CD4-positive, alpha-beta T cell (primary cell): Measurements from ENCODE around the gene NBR1. TPM values are rescaled to one million over a fixed set of nuclear protein-coding genes. Genes with fewer than 3 reads are reported as not detected.
"Not testable (repeated sequence)": the region's sequence is repeated elsewhere in the genome, so short reads cannot be mapped to it uniquely, and the experiment has no call there.

Source experiments
- ATAC-seq: fragments of 200-7000 bp; cut with Tn5 transposase; one replicate; pipeline ENCODE4 v1.10.0; 2022; ENCODE audit warnings: mild to moderate bottlenecking; ENCODE audit not compliant: poor library complexity
- CTCF ChIA-PET: fragments of 350-600 bp; sonication (Branson Sonifier 250); formaldehyde crosslinking; loops from one replicate; lab custom pipeline; 2021; ENCODE audit warnings: antibody characterized with exemption, inconsistent platforms; lab: Charles Lee
- POLR2A ChIA-PET: fragments of 350-600 bp; sonication (Branson Sonifier 250); formaldehyde crosslinking; loops from one replicate; lab custom pipeline; 2021; ENCODE audit warnings: antibody characterized with exemption, inconsistent platforms; lab: Charles Lee
- DNase-seq, 14 experiments: peaks; one replicate each; pipeline ENCODE4 v3.0.0-alpha.2; 2013 to 2020; ENCODE audit warnings: mixed read lengths in 2 of 14
- H3K27ac ChIP-seq, 2 donors: one replicate each; pipeline versions ENCODE4 v1.5.1 to v1.7.0; 2013; ENCODE audit warnings: low read length in 2 of 2, low read depth in 1 of 2, mild to moderate bottlenecking in 1 of 2
- H3K27me3 ChIP-seq, 2 experiments: 1 replicate in 1 of 2; 2 replicates in 1 of 2; pipeline versions ENCODE4 v1.6.1 to v1.7.0; 2013; ENCODE audit warnings: low read length in 2 of 2, control low read depth in 1 of 2, mild to moderate bottlenecking in 1 of 2, moderate library complexity in 1 of 2; ENCODE audit not compliant: insufficient read depth in 2 of 2, control insufficient read depth in 1 of 2
- H3K36me3 ChIP-seq: one replicate; pipeline ENCODE4 v1.6.1; 2013; ENCODE audit warnings: low read length, control low read depth; ENCODE audit not compliant: insufficient read depth
- H3K4me1 ChIP-seq: one replicate; pipeline ENCODE4 v1.6.1; 2013; ENCODE audit warnings: low read length, control low read depth; ENCODE audit not compliant: insufficient read depth
- H3K4me3 ChIP-seq: one replicate; pipeline ENCODE4 v1.5.1; 2013; ENCODE audit warnings: mild to moderate bottlenecking, low read length, moderate library complexity
- H3K9me3 ChIP-seq, 2 experiments: 1 replicate in 1 of 2; 2 replicates in 1 of 2; pipeline versions ENCODE4 v1.6.1 to v1.7.0; 2013; ENCODE audit warnings: low read length in 2 of 2, mild to moderate bottlenecking in 2 of 2, control low read depth in 1 of 2, moderate library complexity in 1 of 2; ENCODE audit not compliant: control insufficient read depth in 1 of 2, insufficient read depth in 1 of 2
- H3K27ac Mint-ChIP-seq: one replicate; pipeline ENCODE4 v1.8.0; 2020; ENCODE audit warnings: mixed read lengths
- H3K27me3 Mint-ChIP-seq: one replicate; pipeline ENCODE4 v1.8.0; 2021; ENCODE audit warnings: mixed read lengths
- H3K36me3 Mint-ChIP-seq: one replicate; pipeline ENCODE4 v1.8.0; 2021; ENCODE audit warnings: low read depth, mixed read lengths
- H3K4me1 Mint-ChIP-seq: one replicate; pipeline ENCODE4 v1.8.0; 2021; ENCODE audit warnings: low read depth, mixed read lengths
- H3K4me3 Mint-ChIP-seq: one replicate; pipeline ENCODE4 v1.8.0; 2020; ENCODE audit warnings: mild to moderate bottlenecking, mixed read lengths
- H3K9me3 Mint-ChIP-seq: one replicate; pipeline ENCODE4 v1.8.0; 2020; ENCODE audit warnings: mixed read lengths
- CTCF ChIP-seq: fragments of 200-600 bp; IDR thresholded peaks from one replicate; pipeline ENCODE4 v1.8.0; 2022; ENCODE audit warnings: antibody characterized with exemption, mild to moderate bottlenecking
- intact Hi-C, 2 experiments: fragments of 100-400 bp; cut with DNase I in 1 of 2; cut with micrococcal nuclease in 1 of 2; formaldehyde crosslinking; loops; one replicate each; pipeline versions ENCODE4 v1.15.1 to v1.9.0; 2023 to 2025; cut with DNase I, micrococcal nuclease
- total RNA-seq, 174 experiments: library from RNA in 2 of 174; stranded (reverse) in 2 of 174; gene quantifications; one replicate each; pipeline ENCODE4 v1.2.3 and lab custom pipeline; 2021 to 2026

NBR1 gene
- total RNA-seq, 2 experiments from 2014 or later = 23.7 TPM

GRCh38 chr17:43159957-43160356 is 11.1 kb upstream of the NBR1 start:
- CTCF ChIA-PET, H3K36me3 ChIP-seq, H3K9me3 ChIP-seq, H3K4me1 Mint-ChIP-seq, POLR2A ChIA-PET, H3K27me3 ChIP-seq, intact Hi-C loops, H3K9me3 Mint-ChIP-seq, ATAC-seq, H3K4me3 Mint-ChIP-seq, H3K27ac ChIP-seq, H3K27me3 Mint-ChIP-seq, H3K4me3 ChIP-seq, H3K27ac Mint-ChIP-seq, DNase-seq, H3K4me1 ChIP-seq: not testable (repeated sequence)
- H3K36me3 Mint-ChIP-seq = peaks cover 14% of the 10 kb centered on the region

GRCh38 chr17:43165971-43166370 is 5.0 kb upstream of the NBR1 start:
- CTCF ChIA-PET, H3K9me3 ChIP-seq, H3K4me3 ChIP-seq, ATAC-seq, POLR2A ChIA-PET, DNase-seq, H3K36me3 ChIP-seq, H3K4me1 Mint-ChIP-seq, H3K27ac Mint-ChIP-seq, H3K27me3 Mint-ChIP-seq, H3K27ac ChIP-seq, H3K9me3 Mint-ChIP-seq, H3K27me3 ChIP-seq: not testable (repeated sequence)
- peaks cover 13% of the 10 kb centered on the region for H3K4me1 ChIP-seq
- intact Hi-C loops = loop anchor here in 1 of 2 experiments (5.0 kb wide), 2 partner anchors 139 to 159 kb away; partner anchors contain the start of genes IFI35 and RND2
- peak overlapping the region; percentile 12 for H3K4me3 Mint-ChIP-seq
- H3K36me3 Mint-ChIP-seq = peaks cover 14% of the 10 kb centered on the region

GRCh38 chr17:43169561-43170139 is 1.4 kb upstream of the NBR1 start:
- peak; percentile 4 for ATAC-seq
- no peak overlapping the region for H3K27ac Mint-ChIP-seq
- intact Hi-C loops = loop anchor here (1.0 to 5.0 kb wide), 7 partner anchors 41 to 313 kb away; partner anchors contain the start of genes BRCA1 (in 2 of the 2), DHX8 (in 2 of the 2), IFI35 (in 1 of the 2) and RND2 (in 1 of the 2)
- ChIA-PET POLR2A (interaction anchor here (0.5 to 1.7 kb wide), 11 partner anchors 24 to 781 kb away, joined by 3 to 9 read pairs (median 4); partner anchors contain the start of genes BRCA1, DHX8 and STAT3), CTCF (interaction anchor here (0.6 to 1.4 kb wide), 2 partner anchors 172 to 498 kb away, joined by 3 to 6 read pairs; partner anchors contain the start of gene RPL27)
- Histone ChIP-seq H3K27ac (peak overlapping the region; percentile 98), H3K9me3 (no peaks in the 10 kb centered on the region), H3K4me1 (peaks cover 41% of the 10 kb centered on the region), H3K36me3 (no peaks in the 10 kb centered on the region), H3K27me3 (no peaks in the 10 kb centered on the region), H3K4me3 (peak overlapping the region; percentile 71)
- H3K9me3 Mint-ChIP-seq = no peaks in the 10 kb centered on the region
- no peak for TF ChIP-seq CTCF
- peak in 5 of 14 experiments; percentile 4 to 59 (median 33) for DNase-seq
- H3K4me1 Mint-ChIP-seq = peaks cover 17% of the 10 kb centered on the region
- H3K27me3 Mint-ChIP-seq = no peaks in the 10 kb centered on the region
- H3K4me3 Mint-ChIP-seq = no peak overlapping the region
- H3K36me3 Mint-ChIP-seq = peaks cover 5% of the 10 kb centered on the region

- Mint-ChIP-seq H3K4me1 (peaks cover 20% of the 10 kb centered on the region), H3K4me3 (no peak overlapping the region), H3K9me3 (no peaks in the 10 kb centered on the region), H3K36me3 (peaks cover 7% of the 10 kb centered on the region), H3K27me3 (no peaks in the 10 kb centered on the region), H3K27ac (no peak overlapping the region)
- Histone ChIP-seq H3K36me3 (no peaks in the 10 kb centered on the region), H3K27ac (peak overlapping the region; percentile 98), H3K27me3 (no peaks in the 10 kb centered on the region), H3K4me3 (peak overlapping the region; percentile 71), H3K9me3 (no peaks in the 10 kb centered on the region), H3K4me1 (peaks cover 47% of the 10 kb centered on the region)
- ChIA-PET POLR2A (interaction anchor here (0.5 to 1.7 kb wide), 11 partner anchors 25 to 782 kb away, joined by 3 to 9 read pairs (median 4); partner anchors contain the start of genes BRCA1, DHX8 and STAT3), CTCF (interaction anchor here (0.6 to 1.4 kb wide), 2 partner anchors 172 to 499 kb away, joined by 3 to 6 read pairs; partner anchors contain the start of gene RPL27)
- intact Hi-C loops = loop anchor here (1.0 to 5.0 kb wide), 5 partner anchors 41 to 313 kb away; partner anchors contain the start of genes BRCA1 (in 2 of the 2), DHX8 (in 2 of the 2), RPL27 (in 1 of the 2) and TMEM106A (in 1 of the 2)
- ATAC-seq = peak; percentile 79
- TF ChIP-seq CTCF = no peak
- peak; percentile 76 to 97 (median 82) for DNase-seq
These were observed 761 bp upstream of the NBR1 start for GRCh38 chr17:43170140-43170765.
